ENCODE data around the gene TNFRSF17. TPM values are rescaled to one million over a fixed set of nuclear protein-coding genes. Genes with fewer than 3 reads are reported as not detected.

Gene TNFRSF17
- total and polyA plus RNA-seq, 2 of the 13 experiments (the other 11 are each of a cell fraction or from before 2014, with no cell fraction given) = not detected

- no peak for TF ChIP-seq MXD3 (CRISPR knock-in tag; IDR thresholded peaks at IDR 0.05)
- no peak for TF ChIP-seq ZBTB46 (CRISPR knock-in tag; IDR thresholded peaks at IDR 0.05; ENCODE audit: borderline replicate concordance)
- TF ChIP-seq EHMT2 (IDR thresholded peaks at IDR 0.05; ENCODE audit: borderline replicate concordance, low read depth, low read length) = no peak
- no peak; the same call in 1 of the 2 replicates for TF ChIP-seq FOXK1 (CRISPR knock-in tag; IDR thresholded peaks at IDR 0.05; ENCODE audit: borderline replicate concordance, low read depth)
- no peak for TF ChIP-seq PHF20 (CRISPR knock-in tag; IDR thresholded peaks at IDR 0.05)
- TF ChIP-seq TAF1 (CRISPR knock-in tag; IDR thresholded peaks at IDR 0.05) = no peak
- TF ChIP-seq DDIT3 (CRISPR knock-in tag; IDR thresholded peaks at IDR 0.05) = no peak
- TF ChIP-seq CCDC6 (CRISPR knock-in tag; IDR thresholded peaks at IDR 0.05) = peak; percentile 70
- TF ChIP-seq ELK4 (CRISPR knock-in tag; IDR thresholded peaks at IDR 0.05; ENCODE audit: borderline replicate concordance) = no peak
- no peak for TF ChIP-seq KDM5B (CRISPR knock-in tag; IDR thresholded peaks at IDR 0.05; ENCODE audit: borderline replicate concordance)
- TF ChIP-seq ZNF326 (CRISPR knock-in tag; IDR thresholded peaks at IDR 0.05; ENCODE audit: borderline replicate concordance) = no peak
- TF ChIP-seq CBFB (CRISPR knock-in tag; IDR thresholded peaks at IDR 0.05) = no peak
- no peak for TF ChIP-seq GMEB1 (CRISPR knock-in tag; IDR thresholded peaks at IDR 0.05; ENCODE audit: borderline replicate concordance)
- TF ChIP-seq FOXA3 (CRISPR knock-in tag; IDR thresholded peaks at IDR 0.05) = peak; percentile 86
- TF ChIP-seq ZNF556 (CRISPR knock-in tag; IDR thresholded peaks at IDR 0.05; ENCODE audit: borderline replicate concordance) = no peak
- no peak for TF ChIP-seq ZMYM2 (CRISPR knock-in tag; IDR thresholded peaks at IDR 0.05)
- no peak for TF ChIP-seq ZHX2 (IDR thresholded peaks at IDR 0.05; ENCODE audit: low read depth)
- peak; percentile 21; the same call in 1 of the 2 replicates for TF ChIP-seq ZHX2 (CRISPR knock-in tag; IDR thresholded peaks at IDR 0.05; ENCODE audit: borderline replicate concordance)
These were observed 48.3 kb upstream of the TNFRSF17 start (continued) for GRCh38 chr16:11916524-11917285.

All from HepG2 (cell line).